Left lung (tissue), 10 donors: ENCODE measurements around the gene PIGZ. TPM values are rescaled to one million over a fixed set of nuclear protein-coding genes. Genes with fewer than 3 reads are reported as not detected.

Experiments
- ATAC-seq: fragments of 200-7000 bp; cut with Tn5 transposase; one replicate; pipeline ENCODE4 v1.9.1; 2020; ENCODE audit warnings: moderate library complexity
- DNase-seq, 4 donors: peaks; one replicate each; pipeline ENCODE4 v3.0.0-alpha.2; 2013 to 2020
- H3K27ac ChIP-seq, 2 donors: fragments of 200-600 bp; sonication (generic) in 1 of 2; one replicate each; pipeline versions ENCODE4 v1.5.0 to v1.8.0; 2020 to 2021
- H3K27me3 ChIP-seq, 2 donors: fragments of 200-600 bp; sonication (generic) in 1 of 2; one replicate each; pipeline versions ENCODE4 v1.5.0 to v1.8.0; 2020 to 2021
- H3K36me3 ChIP-seq, 2 donors: fragments of 200-600 bp; sonication (generic) in 1 of 2; one replicate each; pipeline versions ENCODE4 v1.5.0 to v1.8.0; 2020 to 2021
- H3K4me1 ChIP-seq, 2 donors: fragments of 200-600 bp; one replicate each; pipeline ENCODE4 v1.8.0; 2021
- H3K4me3 ChIP-seq, 2 donors: fragments of 200-600 bp; sonication (generic) in 1 of 2; one replicate each; pipeline versions ENCODE4 v1.5.0 to v1.8.0; 2020 to 2021; ENCODE audit warnings: mild to moderate bottlenecking in 1 of 2
- H3K9me3 ChIP-seq, 2 donors: fragments of 200-600 bp; sonication (generic) in 1 of 2; one replicate each; pipeline versions ENCODE4 v1.5.0 to v1.8.0; 2020 to 2021
- intact Hi-C, 2 donors: fragments of 100-400 bp; cut with DNase I; formaldehyde crosslinking; loops; one replicate each; pipeline versions ENCODE4 v1.11.2 to v1.14.2; 2022
- polyA plus RNA-seq, 6 donors: library from polyadenylated mRNA; unstranded; fragments of 120-200 nt; gene quantifications; one replicate each; pipeline ENCODE4 v1.2.1, GENCODE V29; 2013; ENCODE audit not compliant: insufficient read length in 6 of 6
- total RNA-seq, 2 donors: library from RNA; stranded (reverse); fragmentation: NEBNext Ultra II Directional; extraction: Animal tissue kit (Norgen Biotek cat#: 25700); gene quantifications; one replicate each; pipeline ENCODE4 v1.2.1, GENCODE V29; 2021
- TF ChIP-seq, protein P1 (sequence below), 2 donors: fragments of 200-600 bp; sonication (generic) in 1 of 2; IDR thresholded peaks; one replicate each; pipeline versions ENCODE4 v1.5.0 to v1.8.0; 2021; ENCODE audit warnings: antibody characterized with exemption in 2 of 2
- donor health status: DM: no; HTN: yes; CAD: no.
- donor health status: DM: no; HTN: no; CAD: no.

The PIGZ gene
- total and polyA plus RNA-seq, 8 donors: 1.0 to 6.3 (median 2.0) TPM

DNA sequence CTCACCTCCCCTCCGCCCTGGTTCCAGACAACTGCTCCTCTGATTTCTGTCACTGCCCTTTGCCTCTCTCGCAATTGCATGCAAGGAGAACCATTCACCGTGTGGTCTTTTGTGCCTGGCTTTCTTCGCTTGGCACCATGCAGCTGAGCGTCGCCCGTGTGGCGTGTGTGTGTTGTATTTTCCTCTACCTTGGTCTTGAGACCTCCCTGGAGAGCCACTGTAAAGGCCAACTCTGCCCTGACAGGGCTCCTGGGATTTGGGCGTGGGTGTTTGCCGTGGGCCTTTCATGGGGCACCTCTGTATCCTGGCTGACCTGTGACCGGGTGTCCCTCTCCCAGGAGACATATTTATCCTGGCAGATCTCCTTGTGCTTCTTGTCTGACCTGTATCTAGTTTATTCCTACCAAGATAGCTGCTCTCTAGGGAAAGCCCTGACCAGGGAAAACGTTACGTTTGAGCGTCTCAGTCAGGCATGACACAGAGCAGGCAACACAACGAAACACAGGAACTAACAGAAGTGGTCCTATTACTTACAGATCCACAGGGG is 2.0 kb upstream of the PIGZ start:
- ATAC-seq (no peak), DNase-seq (no peak)
- no peaks in the 10 kb centered on the region for H3K27me3 ChIP-seq
- H3K27ac ChIP-seq: no peak overlapping the region
- H3K9me3 ChIP-seq: no peaks in the 10 kb centered on the region
- TF ChIP-seq, protein P1, sequence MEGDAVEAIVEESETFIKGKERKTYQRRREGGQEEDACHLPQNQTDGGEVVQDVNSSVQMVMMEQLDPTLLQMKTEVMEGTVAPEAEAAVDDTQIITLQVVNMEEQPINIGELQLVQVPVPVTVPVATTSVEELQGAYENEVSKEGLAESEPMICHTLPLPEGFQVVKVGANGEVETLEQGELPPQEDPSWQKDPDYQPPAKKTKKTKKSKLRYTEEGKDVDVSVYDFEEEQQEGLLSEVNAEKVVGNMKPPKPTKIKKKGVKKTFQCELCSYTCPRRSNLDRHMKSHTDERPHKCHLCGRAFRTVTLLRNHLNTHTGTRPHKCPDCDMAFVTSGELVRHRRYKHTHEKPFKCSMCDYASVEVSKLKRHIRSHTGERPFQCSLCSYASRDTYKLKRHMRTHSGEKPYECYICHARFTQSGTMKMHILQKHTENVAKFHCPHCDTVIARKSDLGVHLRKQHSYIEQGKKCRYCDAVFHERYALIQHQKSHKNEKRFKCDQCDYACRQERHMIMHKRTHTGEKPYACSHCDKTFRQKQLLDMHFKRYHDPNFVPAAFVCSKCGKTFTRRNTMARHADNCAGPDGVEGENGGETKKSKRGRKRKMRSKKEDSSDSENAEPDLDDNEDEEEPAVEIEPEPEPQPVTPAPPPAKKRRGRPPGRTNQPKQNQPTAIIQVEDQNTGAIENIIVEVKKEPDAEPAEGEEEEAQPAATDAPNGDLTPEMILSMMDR (IDR thresholded peaks at IDR 0.05): no peak
- H3K36me3 ChIP-seq: no peaks in the 10 kb centered on the region
- intact Hi-C loops: no loop called here
- H3K4me3 ChIP-seq: no peak overlapping the region
- H3K4me1 ChIP-seq: peaks cover 7 to 20% of the 10 kb centered on the region in 2 donors

DNA sequence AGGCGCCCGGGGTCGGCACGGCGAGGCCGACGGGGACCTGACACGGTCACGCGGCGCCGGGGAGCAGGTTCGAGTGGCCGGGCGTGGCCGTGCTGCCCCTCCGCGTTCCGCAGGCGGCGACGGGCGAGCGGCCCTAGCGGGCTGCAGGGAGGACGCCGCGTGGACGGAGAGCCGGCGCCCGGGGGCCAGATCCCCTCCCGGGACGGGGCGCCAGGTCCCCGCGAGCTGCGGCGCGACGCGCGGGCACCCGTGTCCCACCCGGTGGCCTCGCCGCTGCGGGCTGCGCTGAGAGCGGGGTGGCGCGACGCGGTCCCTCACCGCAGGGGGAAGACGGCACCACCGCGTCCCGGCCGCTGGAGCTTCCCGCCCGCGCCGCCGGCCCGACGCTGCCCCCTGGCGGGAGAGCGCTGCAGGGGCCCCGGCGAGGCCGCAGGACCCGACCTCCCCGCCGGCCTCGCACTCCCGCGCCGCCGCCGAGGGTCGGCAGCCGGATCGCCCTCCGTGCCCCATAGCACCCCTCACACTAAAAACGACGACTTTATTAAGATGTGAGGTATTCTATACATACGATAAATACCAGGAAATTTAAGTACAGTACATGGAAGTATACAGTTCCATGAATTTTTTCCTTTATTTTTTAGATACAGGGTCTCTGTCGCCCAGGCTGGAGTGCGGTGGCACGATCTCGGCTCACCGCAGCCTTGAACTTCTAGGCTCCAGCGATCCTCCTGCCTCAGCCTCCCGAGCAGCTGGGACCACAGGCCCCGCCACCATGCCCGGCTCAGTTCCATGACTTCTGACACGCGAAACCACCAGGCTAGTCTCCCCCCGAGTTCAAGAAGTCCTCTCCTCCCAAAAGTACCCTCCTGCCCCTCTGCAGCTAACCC is 1.3 kb upstream of the PIGZ start:
- peak; percentile 59 to 96 (median 62) for DNase-seq
- intact Hi-C loops: loop anchor here in 1 of 2 donors (5.0 kb wide), 1 partner anchor 133 kb away; no protein-coding TSS in a partner anchor
- no peaks in the 10 kb centered on the region for H3K27me3 ChIP-seq
- peaks cover 7 to 20% of the 10 kb centered on the region in 2 donors for H3K4me1 ChIP-seq
- no peaks in the 10 kb centered on the region for H3K36me3 ChIP-seq
- peak; percentile 93 for ATAC-seq
- H3K4me3 ChIP-seq: peak overlapping the region; percentile 88 to 90
- peak overlapping the region; percentile 82 to 86 for H3K27ac ChIP-seq
- TF ChIP-seq, protein P1 (IDR thresholded peaks at IDR 0.05): peak; percentile 81 to 91
- H3K9me3 ChIP-seq: no peaks in the 10 kb centered on the region

DNA sequence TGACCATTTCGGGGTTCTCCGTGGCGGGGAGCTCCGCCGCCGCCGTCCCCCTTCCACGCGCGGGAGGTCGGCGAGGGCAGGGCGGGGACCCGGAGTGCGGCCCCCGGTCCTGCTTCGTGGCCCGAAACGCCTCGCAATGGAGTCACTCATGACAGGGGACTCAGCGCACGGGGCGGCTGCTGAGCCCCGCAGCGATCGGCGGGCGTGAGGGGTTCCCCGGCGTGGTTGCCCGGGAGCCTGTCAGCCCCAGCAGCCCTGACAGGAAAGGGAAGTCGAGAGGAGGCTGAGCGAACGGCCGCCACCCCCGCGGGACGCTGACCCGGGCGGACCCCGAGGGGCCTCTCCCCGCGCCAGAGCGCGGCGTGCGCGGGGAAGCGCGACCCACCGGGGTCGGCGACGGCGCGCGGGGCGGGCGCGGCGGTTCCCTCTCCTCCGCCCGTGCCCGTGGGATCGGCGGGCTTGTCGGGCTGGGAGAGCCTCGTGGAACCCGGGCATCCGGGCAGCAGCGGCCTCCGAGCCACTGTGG is 564 bp upstream of the PIGZ start:
- Histone ChIP-seq H3K27me3 (no peaks in the 10 kb centered on the region), H3K4me1 (peaks cover 7 to 20% of the 10 kb centered on the region in 2 donors), H3K36me3 (no peaks in the 10 kb centered on the region), H3K4me3 (peak overlapping the region; percentile 88 to 90), H3K27ac (peak overlapping the region; percentile 82 to 86), H3K9me3 (no peaks in the 10 kb centered on the region)
- intact Hi-C loops: loop anchor here in 1 of 2 donors (5.0 kb wide), 1 partner anchor 132 kb away; no protein-coding TSS in a partner anchor
- TF ChIP-seq, protein P1 (IDR thresholded peaks at IDR 0.05): no peak
- DNase-seq (peak in 3 of 4 donors; percentile 25 to 92 (median 49)), ATAC-seq (peak; percentile 26)

DNA sequence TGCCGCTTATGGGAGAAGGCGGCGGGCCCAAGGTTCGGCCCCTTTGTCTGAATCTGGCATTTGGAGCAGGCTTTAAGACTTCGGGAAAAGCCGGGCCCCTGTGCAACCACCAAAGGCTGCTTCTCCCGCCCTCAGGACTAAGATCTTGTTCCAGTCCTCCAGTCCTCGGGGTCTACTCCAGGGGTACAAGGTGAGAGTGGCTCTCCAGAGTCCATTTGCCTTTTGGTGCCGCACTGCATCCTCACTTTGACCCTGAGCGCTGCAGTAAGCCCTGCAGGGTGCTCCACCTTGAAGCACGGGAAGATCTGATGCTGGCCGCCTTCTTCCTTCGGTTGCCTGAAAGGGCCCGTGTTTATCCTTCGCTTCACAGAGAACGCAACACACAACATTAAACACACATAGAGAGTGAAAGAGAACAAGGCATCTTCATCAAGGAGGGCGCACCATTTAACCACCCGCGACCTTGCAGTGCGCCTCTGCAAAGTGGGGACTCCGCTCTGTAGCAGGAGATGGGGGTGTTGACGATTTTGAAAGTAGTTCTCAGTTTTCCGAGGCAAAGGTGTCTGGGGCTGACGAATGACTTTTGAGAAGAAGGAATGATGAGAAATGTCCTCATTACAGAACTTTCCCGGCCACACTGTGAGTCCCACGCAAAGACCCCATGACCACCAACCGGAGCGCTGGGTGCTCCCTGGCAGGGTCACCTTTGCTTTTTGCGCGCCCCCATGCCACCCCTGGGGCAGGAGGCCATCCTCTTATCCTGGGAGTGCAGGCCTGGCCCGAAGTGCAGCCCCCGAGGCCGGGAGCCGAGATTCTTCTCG is 1.0 kb downstream of the PIGZ start:
- intact Hi-C loops: loop anchor here in 1 of 2 donors (5.0 kb wide), 1 partner anchor 130 kb away; no protein-coding TSS in a partner anchor
- no peak for DNase-seq
- H3K9me3 ChIP-seq: no peaks in the 10 kb centered on the region

More for the DNA sequence above, 1.0 kb downstream of the PIGZ start:
- H3K4me3 ChIP-seq: peak overlapping the region; percentile 76 to 88
- no peak for ATAC-seq
- peaks cover 7 to 20% of the 10 kb centered on the region in 2 donors for H3K4me1 ChIP-seq
- H3K36me3 ChIP-seq: no peaks in the 10 kb centered on the region
- TF ChIP-seq, protein P1 (IDR thresholded peaks at IDR 0.05): no peak
- no peaks in the 10 kb centered on the region for H3K27me3 ChIP-seq
- no peak overlapping the region for H3K27ac ChIP-seq
